C4-2B (cell line): ENCODE data around the gene NCKAP5L.

Source experiments
- ZFX ChIP-seq: fragments of 450-650 bp; IDR thresholded peaks from 2 replicates; pipeline ENCODE4 v1.6.1; 2017
- TF ChIP-seq, protein P1 (sequence below): fragments of 450-650 bp; conservative IDR thresholded peaks from 2 replicates; pipeline ENCODE4 v1.5.1; 2017; ENCODE audit warnings: mild to moderate bottlenecking

DNA sequence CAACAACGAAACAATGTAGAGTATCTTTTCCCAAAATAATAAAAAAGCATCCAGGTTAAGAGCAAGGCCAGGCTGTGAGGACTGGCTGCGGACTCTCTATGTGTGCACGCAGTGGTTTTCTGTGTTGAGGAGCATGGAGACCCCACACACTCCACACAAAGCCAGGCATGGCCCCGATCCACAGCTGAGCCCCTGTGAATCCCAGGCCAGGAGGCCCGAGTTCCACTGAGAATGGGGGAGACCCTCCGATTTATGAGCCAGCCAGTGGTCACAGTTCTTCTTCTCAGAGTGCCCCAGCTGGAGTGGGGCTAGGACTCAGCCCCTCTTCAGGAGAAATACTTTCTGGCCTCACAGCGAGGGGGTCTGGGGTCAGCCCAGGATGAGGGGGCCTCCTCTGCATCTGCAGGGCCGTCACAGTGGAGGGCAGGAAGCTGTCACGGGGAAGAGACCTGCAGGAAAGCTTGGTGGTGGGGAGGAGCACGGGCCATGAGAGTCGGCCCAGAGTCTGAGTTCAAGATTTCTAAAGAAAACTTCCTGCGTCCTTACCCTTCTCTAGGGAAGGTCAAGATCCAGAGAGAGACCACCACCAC is 20.1 kb downstream of the NCKAP5L start:
- TF ChIP-seq, protein P1, sequence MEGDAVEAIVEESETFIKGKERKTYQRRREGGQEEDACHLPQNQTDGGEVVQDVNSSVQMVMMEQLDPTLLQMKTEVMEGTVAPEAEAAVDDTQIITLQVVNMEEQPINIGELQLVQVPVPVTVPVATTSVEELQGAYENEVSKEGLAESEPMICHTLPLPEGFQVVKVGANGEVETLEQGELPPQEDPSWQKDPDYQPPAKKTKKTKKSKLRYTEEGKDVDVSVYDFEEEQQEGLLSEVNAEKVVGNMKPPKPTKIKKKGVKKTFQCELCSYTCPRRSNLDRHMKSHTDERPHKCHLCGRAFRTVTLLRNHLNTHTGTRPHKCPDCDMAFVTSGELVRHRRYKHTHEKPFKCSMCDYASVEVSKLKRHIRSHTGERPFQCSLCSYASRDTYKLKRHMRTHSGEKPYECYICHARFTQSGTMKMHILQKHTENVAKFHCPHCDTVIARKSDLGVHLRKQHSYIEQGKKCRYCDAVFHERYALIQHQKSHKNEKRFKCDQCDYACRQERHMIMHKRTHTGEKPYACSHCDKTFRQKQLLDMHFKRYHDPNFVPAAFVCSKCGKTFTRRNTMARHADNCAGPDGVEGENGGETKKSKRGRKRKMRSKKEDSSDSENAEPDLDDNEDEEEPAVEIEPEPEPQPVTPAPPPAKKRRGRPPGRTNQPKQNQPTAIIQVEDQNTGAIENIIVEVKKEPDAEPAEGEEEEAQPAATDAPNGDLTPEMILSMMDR = no peak
- TF ChIP-seq ZFX = no peak
